OCI-LY7 (cell line): Measurements from ENCODE around the gene RAG2. TPM values are rescaled to one million over a fixed set of nuclear protein-coding genes. Genes with fewer than 3 reads are reported as not detected.

Source experiments
- BruUV-seq: library from RNA; stranded (reverse); fragments of 400-500 nt; replicated peaks from 2 replicates; lab custom pipeline; 2021; lab: Mats Ljungman, UMichigan
- CTCF ChIA-PET: fragments of 300-600 bp; sonication (Branson Sonifier 250); formaldehyde crosslinking; loops from one replicate; lab custom pipeline; 2022; ENCODE audit warnings: antibody characterized with exemption; ENCODE audit not compliant: unreplicated experiment; lab: Charles Lee
- POLR2A ChIA-PET: fragments of 300-600 bp; sonication (Branson Sonifier 250); formaldehyde crosslinking; loops from one replicate; lab custom pipeline; 2022; ENCODE audit warnings: antibody characterized with exemption; lab: Charles Lee
- DNase-seq: peaks from one replicate; pipeline ENCODE4 v3.0.0-alpha.2; 2015; ENCODE audit warnings: low spot score
- H2AFZ ChIP-seq: fragments of 200-600 bp; sonication (generic), shearing (Covaris generic); 2 replicates; pipeline ENCODE4 v1.6.1; 2014; ENCODE audit warnings: mild to moderate bottlenecking, antibody characterized with exemption, low read length, moderate library complexity
- H3K27ac ChIP-seq: fragments of 200-600 bp; sonication (generic); 2 replicates; pipeline ENCODE4 v1.5.1; 2014; ENCODE audit warnings: mixed run types, low read depth, mild to moderate bottlenecking, moderate library complexity, low read length, inconsistent platforms; ENCODE audit not compliant: poor library complexity, severe bottlenecking
- H3K36me3 ChIP-seq: fragments of 200-600 bp; sonication (generic); 2 replicates; pipeline ENCODE4 v1.6.1; 2014; ENCODE audit warnings: mild to moderate bottlenecking, antibody characterized with exemption, low read length, moderate library complexity, mixed read lengths; ENCODE audit not compliant: insufficient read depth
- H3K4me1 ChIP-seq: fragments of 200-600 bp; sonication (generic); 2 replicates; pipeline ENCODE4 v1.5.1; 2014; ENCODE audit warnings: mild to moderate bottlenecking, low read length; ENCODE audit not compliant: insufficient read depth, poor library complexity, severe bottlenecking
- H3K4me2 ChIP-seq: fragments of 200-600 bp; sonication (generic); 2 replicates; pipeline ENCODE4 v1.6.1; 2014; ENCODE audit warnings: mild to moderate bottlenecking, low read length
- H3K4me3 ChIP-seq: fragments of 200-600 bp; sonication (generic); 2 replicates; pipeline ENCODE4 v1.5.1; 2014; ENCODE audit warnings: mild to moderate bottlenecking, low read depth, low read length; ENCODE audit not compliant: poor library complexity, severe bottlenecking
- H3K79me2 ChIP-seq: fragments of 200-600 bp; sonication (generic); 2 replicates; pipeline ENCODE4 v1.6.1; 2016; ENCODE audit warnings: low read depth, mild to moderate bottlenecking, low read length, moderate library complexity, mixed read lengths; ENCODE audit not compliant: insufficient read depth
- H3K9me2 ChIP-seq: fragments of 200-600 bp; sonication (generic); 2 replicates; pipeline ENCODE4 v1.6.1; 2016; ENCODE audit warnings: mild to moderate bottlenecking, low read length, mixed read lengths; ENCODE audit not compliant: insufficient read depth
- H3K9me3 ChIP-seq: fragments of 200-600 bp; sonication (generic); 2 replicates; pipeline ENCODE4 v1.6.1; 2014; ENCODE audit warnings: mild to moderate bottlenecking, mixed run types, low read length, mixed read lengths
- H4K20me1 ChIP-seq: fragments of 200-600 bp; sonication (generic); 2 replicates; pipeline ENCODE4 v1.6.1; 2014; ENCODE audit warnings: mild to moderate bottlenecking, antibody characterized with exemption, low read length, moderate library complexity, mixed read lengths; ENCODE audit not compliant: insufficient read depth
- EZH2phosphoT487 ChIP-seq: fragments of 200-600 bp; sonication (generic); IDR thresholded peaks from 2 replicates; pipeline ENCODE4 v1.6.1; 2018; ENCODE audit warnings: low read depth, borderline replicate concordance, mild to moderate bottlenecking, mixed run types, antibody characterized with exemption, low read length, moderate library complexity, mixed read lengths
- intact Hi-C: fragments of 100-400 bp; cut with micrococcal nuclease; formaldehyde crosslinking; loops from one replicate; pipeline ENCODE4 v1.10.0; 2022; ENCODE audit not compliant: unreplicated experiment
- total RNA-seq, 2 experiments: library from RNA; depleted of rRNA in 1 of 2; stranded (reverse); fragments of >200 nt in 1 of 2; shearing (Covaris generic) in 1 of 2; gene quantifications; 2 replicates each; pipeline ENCODE4 v1.2.3, GENCODE V29; 2014 to 2022
- TF ChIP-seq, protein P1 (sequence below): fragments of 200-600 bp; sonication (generic); conservative IDR thresholded peaks from 2 replicates; pipeline ENCODE4 v1.5.1; 2014; ENCODE audit warnings: mild to moderate bottlenecking, antibody characterized with exemption, low read length, moderate library complexity, mixed read lengths

Gene RAG2
- total RNA-seq, 2 experiments from 2014 or later = not detected

DNA sequence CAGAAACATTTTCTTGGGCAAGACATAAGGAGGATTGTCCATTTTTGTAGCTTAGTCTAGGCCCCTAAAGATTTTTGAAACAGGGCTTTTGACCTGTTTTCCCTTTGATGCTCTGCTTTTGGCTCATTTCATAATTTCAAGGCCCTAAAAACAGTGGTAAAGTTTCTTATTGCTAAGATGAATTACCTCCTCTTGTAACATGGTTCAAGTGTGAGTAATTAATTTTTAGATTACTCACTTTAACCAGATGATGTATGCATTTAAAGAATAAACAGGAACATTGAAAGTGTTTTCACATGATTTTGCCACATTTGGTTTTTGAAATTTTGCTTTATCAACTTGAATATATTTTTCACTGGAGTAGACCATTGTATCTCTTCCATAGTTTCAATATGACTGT, 1.2 kb downstream of the RAG2 start:
- Histone ChIP-seq H3K9me3 (no peaks in the 10 kb centered on the region), H3K9me2 (no peaks in the 10 kb centered on the region), H3K4me2 (no peak overlapping the region), H3K36me3 (no peaks in the 10 kb centered on the region), H3K27ac (no peak overlapping the region), H3K4me1 (no peaks in the 10 kb centered on the region), H2AFZ (no peak overlapping the region), H3K79me2 (no peaks in the 10 kb centered on the region), H3K4me3 (no peak overlapping the region), H4K20me1 (no peaks in the 10 kb centered on the region)
- TF ChIP-seq, protein P1, sequence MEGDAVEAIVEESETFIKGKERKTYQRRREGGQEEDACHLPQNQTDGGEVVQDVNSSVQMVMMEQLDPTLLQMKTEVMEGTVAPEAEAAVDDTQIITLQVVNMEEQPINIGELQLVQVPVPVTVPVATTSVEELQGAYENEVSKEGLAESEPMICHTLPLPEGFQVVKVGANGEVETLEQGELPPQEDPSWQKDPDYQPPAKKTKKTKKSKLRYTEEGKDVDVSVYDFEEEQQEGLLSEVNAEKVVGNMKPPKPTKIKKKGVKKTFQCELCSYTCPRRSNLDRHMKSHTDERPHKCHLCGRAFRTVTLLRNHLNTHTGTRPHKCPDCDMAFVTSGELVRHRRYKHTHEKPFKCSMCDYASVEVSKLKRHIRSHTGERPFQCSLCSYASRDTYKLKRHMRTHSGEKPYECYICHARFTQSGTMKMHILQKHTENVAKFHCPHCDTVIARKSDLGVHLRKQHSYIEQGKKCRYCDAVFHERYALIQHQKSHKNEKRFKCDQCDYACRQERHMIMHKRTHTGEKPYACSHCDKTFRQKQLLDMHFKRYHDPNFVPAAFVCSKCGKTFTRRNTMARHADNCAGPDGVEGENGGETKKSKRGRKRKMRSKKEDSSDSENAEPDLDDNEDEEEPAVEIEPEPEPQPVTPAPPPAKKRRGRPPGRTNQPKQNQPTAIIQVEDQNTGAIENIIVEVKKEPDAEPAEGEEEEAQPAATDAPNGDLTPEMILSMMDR = no peak
- no peak for TF ChIP-seq EZH2phosphoT487
- CTCF ChIA-PET = no interaction called here
- no TSS peak for BruUV-seq
- intact Hi-C loops = no loop called here
- DNase-seq = no peak
- POLR2A ChIA-PET = interaction anchor here (0.6 kb wide), 1 partner anchor 8 kb away, joined by 4 read pairs; no protein-coding TSS in a partner anchor

DNA sequence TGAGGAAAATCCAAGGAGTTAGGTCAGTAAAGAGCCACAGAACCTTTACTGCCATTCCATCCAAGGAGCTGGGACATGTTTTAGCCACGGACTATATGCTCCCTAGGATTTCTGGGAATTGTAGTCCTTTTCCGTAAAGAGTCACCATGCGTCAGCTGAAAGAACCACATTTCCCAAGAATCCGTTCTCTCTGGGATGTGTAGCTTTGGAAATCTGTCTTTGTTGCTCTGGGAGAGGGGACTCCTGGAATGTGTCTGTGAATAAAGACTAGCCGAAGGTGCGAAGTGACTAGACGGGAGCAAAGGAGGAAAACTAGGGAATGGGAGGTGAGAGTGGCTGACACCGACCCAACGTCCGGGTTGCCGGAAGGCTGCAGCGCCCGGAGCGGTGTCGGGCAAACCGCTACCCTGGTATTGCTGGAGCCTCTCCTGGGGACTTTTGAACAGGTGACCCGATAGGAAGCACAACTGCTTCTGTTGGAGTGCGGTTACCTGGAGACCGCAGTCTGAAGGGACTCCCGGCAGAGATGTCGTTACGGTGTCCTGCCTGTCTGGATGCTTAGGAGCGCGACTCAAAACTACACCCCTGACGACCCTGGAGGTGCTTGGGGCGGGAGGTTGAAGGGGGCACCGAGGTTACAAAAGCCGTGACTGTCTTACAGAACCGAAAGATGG, 3.6 kb downstream of the RAG2 start, which contains the start of gene IFTAP:
TSS of gene IFTAP (plus strand) at position 187 of the 674 bp plus-strand sequence. CDS start 15,602 bp downstream, outside the sequence.
- TF ChIP-seq EZH2phosphoT487 = no peak
- TF ChIP-seq, protein P1 = no peak
- no TSS peak for BruUV-seq
- DNase-seq = no peak
- CTCF ChIA-PET = no interaction called here
- Histone ChIP-seq H2AFZ (no peak within 1 kb of the TSS), H3K4me1 (no peaks in the 10 kb centered on the region), H3K4me2 (no peak within 1 kb of the TSS), H3K27ac (no peak within 1 kb of the TSS), H3K9me3 (no peaks in the 10 kb centered on the region), H3K36me3 (no peaks in the 10 kb centered on the region), H4K20me1 (no peaks in the 10 kb centered on the region), H3K4me3 (no peak within 1 kb of the TSS), H3K9me2 (no peaks in the 10 kb centered on the region), H3K79me2 (no peaks in the 10 kb centered on the region)
- intact Hi-C loops = no loop called here
- POLR2A ChIA-PET = no interaction called here

DNA sequence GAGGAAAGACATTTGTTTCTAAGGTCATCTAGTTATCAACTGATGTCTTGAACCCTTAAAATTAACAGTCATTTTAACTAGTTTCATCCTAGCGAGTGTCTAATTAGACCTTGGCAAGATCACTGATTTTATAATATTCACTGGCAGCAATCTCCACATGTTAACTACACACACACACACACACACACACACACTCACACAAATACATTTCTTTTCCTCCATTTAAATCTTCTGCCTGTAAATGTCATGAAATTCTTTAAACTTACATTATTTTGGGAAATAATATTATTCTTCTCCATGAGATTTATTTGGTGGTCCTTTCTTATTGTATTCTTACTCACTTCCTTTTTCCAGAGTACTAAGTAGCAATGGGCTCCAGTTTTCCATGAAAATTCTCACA, 6.6 kb downstream of the RAG2 start:
- Histone ChIP-seq H3K9me2 (no peaks in the 10 kb centered on the region), H3K4me3 (no peak overlapping the region), H3K36me3 (no peaks in the 10 kb centered on the region), H2AFZ (no peak overlapping the region), H3K4me2 (no peak overlapping the region), H3K4me1 (no peaks in the 10 kb centered on the region), H4K20me1 (no peaks in the 10 kb centered on the region), H3K27ac (no peak overlapping the region), H3K9me3 (no peaks in the 10 kb centered on the region), H3K79me2 (no peaks in the 10 kb centered on the region)
- ChIA-PET CTCF (no interaction called here), POLR2A (no interaction called here)
- intact Hi-C loops = no loop called here
- TF ChIP-seq, protein P1 = no peak
- no peak for TF ChIP-seq EZH2phosphoT487
- no peak for DNase-seq
- no TSS peak for BruUV-seq
